Testis (tissue), 2 donors: Measurements from ENCODE around the gene VCL.

Experiments
- POLR2A ChIP-seq: fragments of 450-650 bp; IDR thresholded peaks from one replicate; pipeline ENCODE4 v1.6.1; 2017; ENCODE audit warnings: antibody characterized with exemption, mild to moderate bottlenecking, moderate library complexity
- TF ChIP-seq, protein P1 (sequence below), 3 experiments: fragments of 450-650 bp in 2 of 3; fragments of 200-600 bp in 1 of 3; sonication (generic) in 1 of 3; IDR thresholded peaks; one replicate each; pipeline ENCODE4 v1.5.1; 2016 to 2019; ENCODE audit warnings: antibody characterized with exemption in 3 of 3, mild to moderate bottlenecking in 2 of 3, moderate library complexity in 1 of 3

DNA sequence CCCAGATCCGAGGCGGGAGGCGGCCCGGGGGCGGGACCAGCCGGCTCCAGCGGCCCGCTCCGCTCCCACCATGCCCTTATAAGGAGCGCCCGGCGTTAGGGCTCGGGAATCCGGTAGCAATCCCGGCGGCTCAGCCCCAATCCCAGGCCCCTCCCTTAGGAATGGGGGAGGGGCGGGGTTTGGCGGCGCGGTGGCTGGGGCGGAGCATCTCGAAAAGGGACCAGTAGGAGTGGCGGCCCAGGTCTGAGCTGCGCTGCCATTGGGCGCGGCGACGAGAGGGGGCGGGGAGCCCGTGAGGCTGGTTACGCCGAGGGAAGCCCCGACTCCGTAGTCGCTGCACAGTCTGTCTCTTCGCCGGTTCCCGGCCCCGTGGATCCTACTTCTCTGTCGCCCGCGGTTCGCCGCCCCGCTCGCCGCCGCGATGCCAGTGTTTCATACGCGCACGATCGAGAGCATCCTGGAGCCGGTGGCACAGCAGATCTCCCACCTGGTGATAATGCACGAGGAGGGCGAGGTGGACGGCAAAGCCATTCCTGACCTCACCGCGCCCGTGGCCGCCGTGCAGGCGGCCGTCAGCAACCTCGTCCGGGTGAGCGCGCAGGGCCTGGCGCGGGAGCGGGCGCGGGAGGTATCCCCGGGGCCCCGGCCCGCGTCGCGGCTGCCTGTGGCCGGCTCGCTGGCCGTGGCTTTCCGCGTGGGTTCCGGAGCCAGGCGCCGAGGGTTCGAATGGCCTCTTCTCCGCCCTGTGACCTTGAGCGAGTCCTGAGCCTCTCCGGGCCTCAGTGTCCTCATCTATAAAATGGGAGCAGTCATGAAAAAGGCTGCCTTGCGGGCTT lies at the start of gene VCL:
- TF ChIP-seq, protein P1, sequence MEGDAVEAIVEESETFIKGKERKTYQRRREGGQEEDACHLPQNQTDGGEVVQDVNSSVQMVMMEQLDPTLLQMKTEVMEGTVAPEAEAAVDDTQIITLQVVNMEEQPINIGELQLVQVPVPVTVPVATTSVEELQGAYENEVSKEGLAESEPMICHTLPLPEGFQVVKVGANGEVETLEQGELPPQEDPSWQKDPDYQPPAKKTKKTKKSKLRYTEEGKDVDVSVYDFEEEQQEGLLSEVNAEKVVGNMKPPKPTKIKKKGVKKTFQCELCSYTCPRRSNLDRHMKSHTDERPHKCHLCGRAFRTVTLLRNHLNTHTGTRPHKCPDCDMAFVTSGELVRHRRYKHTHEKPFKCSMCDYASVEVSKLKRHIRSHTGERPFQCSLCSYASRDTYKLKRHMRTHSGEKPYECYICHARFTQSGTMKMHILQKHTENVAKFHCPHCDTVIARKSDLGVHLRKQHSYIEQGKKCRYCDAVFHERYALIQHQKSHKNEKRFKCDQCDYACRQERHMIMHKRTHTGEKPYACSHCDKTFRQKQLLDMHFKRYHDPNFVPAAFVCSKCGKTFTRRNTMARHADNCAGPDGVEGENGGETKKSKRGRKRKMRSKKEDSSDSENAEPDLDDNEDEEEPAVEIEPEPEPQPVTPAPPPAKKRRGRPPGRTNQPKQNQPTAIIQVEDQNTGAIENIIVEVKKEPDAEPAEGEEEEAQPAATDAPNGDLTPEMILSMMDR (IDR thresholded peaks at IDR 0.05) = no peak
- no peak for TF ChIP-seq POLR2A
